HCT116 (cell line): Measurements from ENCODE around the gene SESN1. TPM values are rescaled to one million over a fixed set of nuclear protein-coding genes. Genes with fewer than 3 reads are reported as not detected.

Experiments
- ATAC-seq: fragments of 200-7000 bp; cut with Tn5 transposase; 2 replicates; pipeline ENCODE4 v1.9.1; 2020; ENCODE audit warnings: mild to moderate bottlenecking, moderate library complexity
- BruUV-seq: library from RNA; stranded (reverse); fragments of 400-500 nt; replicated peaks from 2 replicates; lab custom pipeline; 2021; lab: Mats Ljungman, UMichigan
- CTCF ChIA-PET: fragments of 300-600 bp; sonication (Branson Sonifier 250); formaldehyde crosslinking; loops from one replicate; lab custom pipeline; 2021; ENCODE audit warnings: antibody characterized with exemption; lab: Charles Lee
- POLR2A ChIA-PET: fragments of 300-600, 350-600 bp; sonication (Branson Sonifier 250); formaldehyde crosslinking; loops from one replicate; lab custom pipeline; 2021; ENCODE audit warnings: antibody characterized with exemption; lab: Charles Lee
- RAD21 ChIA-PET, 2 experiments: fragments of 300-600 bp; sonication (Branson Sonifier 250); formaldehyde crosslinking; loops; one replicate each; lab custom pipeline; 2023; ENCODE audit warnings: low total read pairs in 2 of 2; ENCODE audit not compliant: uncharacterized antibody in 2 of 2, unreplicated experiment in 2 of 2, low non-redundant PET in 1 of 2; lab: Charles Lee
- DNase-seq: peaks from one replicate; pipeline ENCODE4 v3.0.0-alpha.2; 2010; ENCODE audit warnings: low read depth, low spot score
- H2AFZ ChIP-seq: fragments of 200-600 bp; shearing (Covaris generic), sonication (generic); 2 replicates; pipeline ENCODE4 v1.6.1; 2017; ENCODE audit warnings: low read depth, mixed run types, mixed read lengths, antibody characterized with exemption, low read length; ENCODE audit not compliant: poor library complexity, severe bottlenecking
- H3K27ac ChIP-seq: 2 replicates; pipeline ENCODE4 v1.5.1; 2012; ENCODE audit warnings: low read depth, low read length
- H3K27me3 ChIP-seq: fragments of 200-600 bp; sonication (generic); 2 replicates; pipeline ENCODE4 v1.6.1; 2016; ENCODE audit warnings: mixed run types, low read length, mixed read lengths; ENCODE audit not compliant: insufficient read depth
- H3K36me3 ChIP-seq, 2 experiments: fragments of 200-500 bp in 1 of 2; fragments of 200-600 bp in 1 of 2; sonication (Bioruptor generic) in 1 of 2; sonication (generic) in 1 of 2; 2 replicates each; pipeline versions ENCODE4 v1.5.1 to v1.6.1; 2014 to 2016; ENCODE audit warnings: low read length in 2 of 2, inconsistent platforms in 1 of 2, mixed read lengths in 1 of 2, mixed run types in 1 of 2; ENCODE audit not compliant: insufficient read depth in 2 of 2, control insufficient read depth in 1 of 2
- H3K4me1 ChIP-seq, 2 experiments: fragments of 200-600 bp in 1 of 2; sonication (generic) in 1 of 2; 2 replicates each; pipeline versions ENCODE4 v1.5.1 to v1.6.1; 2012 to 2017; ENCODE audit warnings: low read length in 2 of 2, inconsistent platforms in 1 of 2, mild to moderate bottlenecking in 1 of 2, mixed read lengths in 1 of 2, mixed run types in 1 of 2, moderate library complexity in 1 of 2; ENCODE audit not compliant: insufficient read depth in 2 of 2, control insufficient read depth in 1 of 2
- H3K4me2 ChIP-seq: fragments of 200-600 bp; sonication (generic); 2 replicates; pipeline ENCODE4 v1.6.1; 2017; ENCODE audit warnings: mixed run types, low read length, mixed read lengths
- H3K4me3 ChIP-seq, 2 experiments: fragments of 200-600 bp in 1 of 2; sonication (generic) in 1 of 2; replicated peaks in 1 of 2; 2 replicates each; pipeline ENCODE4 v1.5.1; 2011 to 2016; ENCODE audit warnings: low read length in 2 of 2, control low read depth in 1 of 2, low read depth in 1 of 2, mild to moderate bottlenecking in 1 of 2, mixed read lengths in 1 of 2, mixed run types in 1 of 2
- H3K79me2 ChIP-seq: fragments of 200-600 bp; sonication (generic); 2 replicates; pipeline ENCODE4 v1.6.1; 2017; ENCODE audit warnings: mild to moderate bottlenecking, mixed run types, low read length, moderate library complexity, mixed read lengths; ENCODE audit not compliant: insufficient read depth
- H3K9ac ChIP-seq: fragments of 200-600 bp; sonication (generic); 2 replicates; pipeline ENCODE4 v1.6.1; 2016; ENCODE audit warnings: low read length, mixed read lengths
- H3K9me2 ChIP-seq: fragments of 200-600 bp; sonication (generic), shearing (Covaris generic); 2 replicates; pipeline ENCODE4 v1.6.1; 2017; ENCODE audit warnings: mixed run types, mild to moderate bottlenecking, moderate library complexity; ENCODE audit not compliant: insufficient read depth
- H3K9me3 ChIP-seq, 2 experiments: fragments of 200-500 bp in 1 of 2; fragments of 200-600 bp in 1 of 2; sonication (Bioruptor generic) in 1 of 2; sonication (generic) in 1 of 2; 2 replicates each; pipeline ENCODE4 v1.6.1; 2014 to 2017; ENCODE audit warnings: low read length in 2 of 2, mixed read lengths in 2 of 2, inconsistent platforms in 1 of 2, low read depth in 1 of 2, mild to moderate bottlenecking in 1 of 2, mixed run types in 1 of 2, moderate library complexity in 1 of 2; ENCODE audit not compliant: control insufficient read depth in 1 of 2, insufficient read depth in 1 of 2
- H4K20me1 ChIP-seq: fragments of 200-600 bp; sonication (generic), shearing (Covaris generic); 2 replicates; pipeline ENCODE4 v1.6.1; 2017; ENCODE audit warnings: mixed run types, mild to moderate bottlenecking, moderate library complexity; ENCODE audit not compliant: insufficient read depth
- CBX3 ChIP-seq: IDR thresholded peaks from 2 replicates; pipeline ENCODE4 v1.6.1; 2012; ENCODE audit warnings: low read depth
- CEBPB ChIP-seq: IDR thresholded peaks from 2 replicates; pipeline ENCODE4 v1.6.1; 2012; ENCODE audit warnings: low read depth
- EGR1 ChIP-seq: IDR thresholded peaks from 2 replicates; pipeline ENCODE4 v1.6.1; 2012; ENCODE audit warnings: low read depth
- EZH2 ChIP-seq: fragments of 200-600 bp; sonication (generic); IDR thresholded peaks from 2 replicates; pipeline ENCODE4 v1.6.1; 2017; ENCODE audit warnings: antibody characterized with exemption, mixed run types
- JUND ChIP-seq: IDR thresholded peaks from 2 replicates; pipeline ENCODE4 v1.6.1; 2012
- RAD21 ChIP-seq: IDR thresholded peaks from 2 replicates; pipeline ENCODE4 v1.6.1; 2012; ENCODE audit warnings: low read depth, mild to moderate bottlenecking
- REST ChIP-seq: IDR thresholded peaks from 2 replicates; pipeline ENCODE4 v1.6.1; 2012; ENCODE audit warnings: low read depth
- TCF7L2 ChIP-seq: IDR thresholded peaks from 2 replicates; pipeline ENCODE4 v1.7.0; 2011; ENCODE audit warnings: borderline replicate concordance, inconsistent platforms; ENCODE audit not compliant: insufficient read depth, insufficient read length; ENCODE audit errors: extremely low read depth
- ZBTB33 ChIP-seq: IDR thresholded peaks from 2 replicates; pipeline ENCODE4 v1.6.1; 2011; ENCODE audit warnings: mild to moderate bottlenecking, low read length, moderate library complexity; ENCODE audit not compliant: insufficient replicate concordance; ENCODE audit errors: extremely low read depth
- intact Hi-C: fragments of 100-400 bp; cut with micrococcal nuclease; formaldehyde crosslinking; loops from 2 replicates; pipeline ENCODE4 v1.10.0; 2022
- total RNA-seq: library from RNA; stranded (reverse); gene quantifications from one replicate; pipeline ENCODE4 v1.2.1, GENCODE V29; 2021; ENCODE audit not compliant: unreplicated experiment
- TF ChIP-seq, protein P1 (sequence below): IDR thresholded peaks from 2 replicates; pipeline ENCODE4 v1.6.1; 2012

Gene SESN1
- total RNA-seq, 1 experiment from 2014 or later, result 9.3 TPM

DNA sequence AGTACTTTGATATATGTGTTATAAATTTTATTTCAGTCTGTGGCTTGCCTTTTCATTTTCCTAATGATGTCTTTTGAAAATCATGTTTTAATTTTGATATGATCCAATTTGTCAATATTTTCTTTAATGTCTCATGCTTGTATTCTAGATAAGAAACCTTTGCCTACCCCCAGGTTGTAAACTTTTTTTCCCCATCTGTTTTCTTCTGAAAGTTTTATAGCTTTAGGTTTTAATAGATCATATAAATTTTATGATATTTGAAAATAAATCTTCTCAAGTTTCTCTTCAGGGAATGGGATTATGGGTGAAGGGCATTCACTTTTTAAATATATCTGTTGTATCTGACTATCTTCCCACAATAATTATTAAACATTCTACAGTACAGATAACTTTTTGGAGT, 66.7 kb downstream of the SESN1 start:
- Histone ChIP-seq H4K20me1 (no peaks in the 10 kb centered on the region), H3K4me3 (no peak overlapping the region), H3K27me3 (no peaks in the 10 kb centered on the region), H3K4me2 (no peak overlapping the region), H3K27ac (no peak overlapping the region), H2AFZ (no peak overlapping the region), H3K9me2 (no peaks in the 10 kb centered on the region), H3K9me3 (no peaks in the 10 kb centered on the region; a peak in 1 of 4 replicates), H3K36me3 (no peaks in the 10 kb centered on the region), H3K79me2 (no peaks in the 10 kb centered on the region), H3K4me1 (no peaks in the 10 kb centered on the region), H3K9ac (no peak overlapping the region)
- no peak for DNase-seq
- TF ChIP-seq TCF7L2, result no peak
- TF ChIP-seq CEBPB, result no peak
- no peak for TF ChIP-seq RAD21
- POLR2A ChIA-PET, result no interaction called here
- CTCF ChIA-PET, result no interaction called here
- intact Hi-C loops, result no loop called here
- ATAC-seq, result no peak
- no TSS peak for BruUV-seq
- RAD21 ChIA-PET, result no interaction called here

GRCh38 chr6:109025639-109026038, 69.0 kb downstream of the SESN1 start:
- Histone ChIP-seq H3K9me3 (no peaks in the 10 kb centered on the region; a peak in 1 of 4 replicates), H4K20me1 (no peaks in the 10 kb centered on the region), H3K4me1 (no peaks in the 10 kb centered on the region), H2AFZ (no peak overlapping the region), H3K9me2 (no peaks in the 10 kb centered on the region), H3K9ac (no peak overlapping the region), H3K4me2 (no peak overlapping the region), H3K4me3 (no peak overlapping the region), H3K79me2 (no peaks in the 10 kb centered on the region), H3K27me3 (no peaks in the 10 kb centered on the region), H3K36me3 (no peaks in the 10 kb centered on the region), H3K27ac (no peak overlapping the region)
- BruUV-seq, result no TSS peak
- no peak for DNase-seq
- RAD21 ChIA-PET, result no interaction called here
- CTCF ChIA-PET, result no interaction called here
- intact Hi-C loops, result no loop called here
- no peak for TF ChIP-seq REST
- no peak for TF ChIP-seq TCF7L2
- TF ChIP-seq EGR1, result no peak
- TF ChIP-seq EZH2, result no peak
- no peak for TF ChIP-seq RAD21
- TF ChIP-seq, protein P1, sequence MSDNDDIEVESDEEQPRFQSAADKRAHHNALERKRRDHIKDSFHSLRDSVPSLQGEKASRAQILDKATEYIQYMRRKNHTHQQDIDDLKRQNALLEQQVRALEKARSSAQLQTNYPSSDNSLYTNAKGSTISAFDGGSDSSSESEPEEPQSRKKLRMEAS, result no peak
- TF ChIP-seq CBX3, result no peak
- no peak for TF ChIP-seq ZBTB33
- TF ChIP-seq JUND, result no peak
- POLR2A ChIA-PET, result no interaction called here
- ATAC-seq, result no peak
